ENCODE measurements around the gene KRTAP29-1.

The KRTAP29-1 gene

DNA sequence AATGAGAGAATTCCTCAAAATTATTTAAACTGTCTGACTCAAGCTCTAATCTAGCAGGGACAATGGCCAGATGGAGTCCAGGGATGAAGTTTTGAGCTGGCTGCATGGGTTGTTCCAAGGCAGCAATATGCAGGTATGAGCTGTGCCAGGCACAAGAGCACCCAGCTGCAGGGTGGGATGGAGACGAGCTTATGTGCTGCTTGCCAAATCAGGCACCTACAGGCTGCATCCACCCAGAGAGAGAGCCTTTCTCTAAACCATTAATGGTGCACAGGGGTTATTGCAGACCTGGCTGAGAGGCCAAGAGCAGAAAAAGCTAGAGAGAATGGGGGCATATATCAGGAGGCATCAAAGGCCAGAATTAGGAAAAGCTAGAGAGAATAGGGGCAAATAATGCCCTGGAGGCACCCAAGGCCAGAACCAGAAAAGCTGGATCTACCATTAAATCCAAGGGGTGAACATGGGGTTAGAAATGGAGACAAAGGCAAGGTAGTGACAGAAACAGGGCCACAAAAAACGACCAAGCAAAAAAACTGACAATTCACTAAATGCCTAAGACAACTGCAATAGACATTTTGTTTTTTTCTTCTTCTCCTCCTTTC is 37.0 kb upstream of the KRTAP29-1 start:
- no peak overlapping the region for H3K27ac ChIP-seq
- no peaks in the 10 kb centered on the region for H3K36me3 ChIP-seq (ENCODE audit: control insufficient read depth, insufficient read depth, low read length)
- no peak overlapping the region for H3K9ac ChIP-seq
- H3K4me2 ChIP-seq (ENCODE audit: low read length) = no peak overlapping the region
- H3K79me2 ChIP-seq = no peaks in the 10 kb centered on the region
- H3K27me3 ChIP-seq (ENCODE audit: control insufficient read depth, insufficient read depth, low read length) = no peaks in the 10 kb centered on the region
- no peak overlapping the region for H2AFZ ChIP-seq
- TF ChIP-seq, protein P1, sequence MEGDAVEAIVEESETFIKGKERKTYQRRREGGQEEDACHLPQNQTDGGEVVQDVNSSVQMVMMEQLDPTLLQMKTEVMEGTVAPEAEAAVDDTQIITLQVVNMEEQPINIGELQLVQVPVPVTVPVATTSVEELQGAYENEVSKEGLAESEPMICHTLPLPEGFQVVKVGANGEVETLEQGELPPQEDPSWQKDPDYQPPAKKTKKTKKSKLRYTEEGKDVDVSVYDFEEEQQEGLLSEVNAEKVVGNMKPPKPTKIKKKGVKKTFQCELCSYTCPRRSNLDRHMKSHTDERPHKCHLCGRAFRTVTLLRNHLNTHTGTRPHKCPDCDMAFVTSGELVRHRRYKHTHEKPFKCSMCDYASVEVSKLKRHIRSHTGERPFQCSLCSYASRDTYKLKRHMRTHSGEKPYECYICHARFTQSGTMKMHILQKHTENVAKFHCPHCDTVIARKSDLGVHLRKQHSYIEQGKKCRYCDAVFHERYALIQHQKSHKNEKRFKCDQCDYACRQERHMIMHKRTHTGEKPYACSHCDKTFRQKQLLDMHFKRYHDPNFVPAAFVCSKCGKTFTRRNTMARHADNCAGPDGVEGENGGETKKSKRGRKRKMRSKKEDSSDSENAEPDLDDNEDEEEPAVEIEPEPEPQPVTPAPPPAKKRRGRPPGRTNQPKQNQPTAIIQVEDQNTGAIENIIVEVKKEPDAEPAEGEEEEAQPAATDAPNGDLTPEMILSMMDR (IDR thresholded peaks at IDR 0.05) = no peak
- H3K4me1 ChIP-seq = peaks cover 3% of the 10 kb centered on the region
- H3K4me3 ChIP-seq (ENCODE audit: low read depth, low read length) = no peak overlapping the region
- H3K9me3 ChIP-seq (ENCODE audit: control insufficient read depth, low read length) = no peaks in the 10 kb centered on the region

DNA sequence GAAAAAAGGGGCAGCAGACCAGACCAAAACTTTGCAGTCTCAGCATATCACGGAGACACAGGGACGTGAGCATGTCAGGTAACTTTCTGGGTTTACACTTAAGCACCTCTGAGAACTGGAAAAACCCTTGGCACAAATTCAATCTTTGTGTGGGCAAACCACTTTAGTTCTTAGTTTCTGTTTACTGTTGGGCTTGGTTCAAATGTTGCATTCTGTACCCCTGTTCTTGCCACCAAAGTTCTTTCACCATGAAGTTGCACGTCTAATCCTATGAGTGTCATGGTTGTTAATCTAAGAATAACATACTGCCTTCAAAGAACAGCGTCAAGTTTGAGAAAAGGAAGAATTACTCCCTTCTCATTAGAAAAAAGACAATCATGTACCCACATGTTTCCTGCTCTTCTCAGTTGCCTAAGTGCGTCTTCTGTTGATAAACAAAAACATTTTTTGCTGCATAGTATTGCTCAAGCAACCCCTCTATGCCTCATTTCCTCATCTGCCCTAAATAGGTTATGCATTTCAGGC is 36.4 kb upstream of the KRTAP29-1 start:
- TF ChIP-seq, protein P1 (IDR thresholded peaks at IDR 0.05) = no peak
- no peak overlapping the region for H3K27ac ChIP-seq
- no peak overlapping the region for H3K9ac ChIP-seq
- no peaks in the 10 kb centered on the region for H3K27me3 ChIP-seq (ENCODE audit: control insufficient read depth, insufficient read depth, low read length)
- H2AFZ ChIP-seq = no peak overlapping the region
- no peaks in the 10 kb centered on the region for H3K79me2 ChIP-seq
- no peaks in the 10 kb centered on the region for H3K9me3 ChIP-seq (ENCODE audit: control insufficient read depth, low read length)
- H3K4me2 ChIP-seq (ENCODE audit: low read length) = no peak overlapping the region
- H3K4me1 ChIP-seq = peaks cover 3% of the 10 kb centered on the region
- no peaks in the 10 kb centered on the region for H3K36me3 ChIP-seq (ENCODE audit: control insufficient read depth, insufficient read depth, low read length)
- no peak overlapping the region for H3K4me3 ChIP-seq (ENCODE audit: low read depth, low read length)

DNA sequence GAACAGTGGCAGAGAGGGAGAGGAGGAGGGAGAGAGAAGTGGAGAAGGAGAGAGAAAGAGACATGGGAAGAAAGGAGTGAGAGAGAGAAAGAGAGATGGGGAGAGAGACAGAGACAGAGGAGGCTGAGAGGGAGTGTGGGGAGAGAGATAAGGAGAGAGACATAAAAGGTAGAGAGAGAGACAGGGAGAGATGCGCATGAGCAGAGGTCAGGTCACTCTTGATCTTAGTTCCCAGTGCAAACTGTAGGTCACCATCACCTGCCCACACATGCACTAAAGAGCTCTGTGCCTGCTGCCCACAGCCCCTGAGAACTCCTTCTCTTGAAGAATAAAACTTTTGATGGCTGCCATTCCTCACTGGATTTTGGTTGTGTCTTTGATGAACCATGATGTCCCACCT is 33.1 kb upstream of the KRTAP29-1 start:
- H3K4me3 ChIP-seq (ENCODE audit: low read depth, low read length) = no peak overlapping the region
- no peak overlapping the region for H3K27ac ChIP-seq
- no peaks in the 10 kb centered on the region for H3K36me3 ChIP-seq (ENCODE audit: control insufficient read depth, insufficient read depth, low read length)
- no peaks in the 10 kb centered on the region for H3K27me3 ChIP-seq (ENCODE audit: control insufficient read depth, insufficient read depth, low read length)
- no peaks in the 10 kb centered on the region for H3K9me3 ChIP-seq (ENCODE audit: control insufficient read depth, low read length)
- H3K4me1 ChIP-seq = peaks cover 3% of the 10 kb centered on the region
- no peak overlapping the region for H3K4me2 ChIP-seq (ENCODE audit: low read length)
- no peaks in the 10 kb centered on the region for H3K79me2 ChIP-seq
- TF ChIP-seq, protein P1 (IDR thresholded peaks at IDR 0.05) = no peak
- no peak overlapping the region for H3K9ac ChIP-seq
- H2AFZ ChIP-seq = no peak overlapping the region

DNA sequence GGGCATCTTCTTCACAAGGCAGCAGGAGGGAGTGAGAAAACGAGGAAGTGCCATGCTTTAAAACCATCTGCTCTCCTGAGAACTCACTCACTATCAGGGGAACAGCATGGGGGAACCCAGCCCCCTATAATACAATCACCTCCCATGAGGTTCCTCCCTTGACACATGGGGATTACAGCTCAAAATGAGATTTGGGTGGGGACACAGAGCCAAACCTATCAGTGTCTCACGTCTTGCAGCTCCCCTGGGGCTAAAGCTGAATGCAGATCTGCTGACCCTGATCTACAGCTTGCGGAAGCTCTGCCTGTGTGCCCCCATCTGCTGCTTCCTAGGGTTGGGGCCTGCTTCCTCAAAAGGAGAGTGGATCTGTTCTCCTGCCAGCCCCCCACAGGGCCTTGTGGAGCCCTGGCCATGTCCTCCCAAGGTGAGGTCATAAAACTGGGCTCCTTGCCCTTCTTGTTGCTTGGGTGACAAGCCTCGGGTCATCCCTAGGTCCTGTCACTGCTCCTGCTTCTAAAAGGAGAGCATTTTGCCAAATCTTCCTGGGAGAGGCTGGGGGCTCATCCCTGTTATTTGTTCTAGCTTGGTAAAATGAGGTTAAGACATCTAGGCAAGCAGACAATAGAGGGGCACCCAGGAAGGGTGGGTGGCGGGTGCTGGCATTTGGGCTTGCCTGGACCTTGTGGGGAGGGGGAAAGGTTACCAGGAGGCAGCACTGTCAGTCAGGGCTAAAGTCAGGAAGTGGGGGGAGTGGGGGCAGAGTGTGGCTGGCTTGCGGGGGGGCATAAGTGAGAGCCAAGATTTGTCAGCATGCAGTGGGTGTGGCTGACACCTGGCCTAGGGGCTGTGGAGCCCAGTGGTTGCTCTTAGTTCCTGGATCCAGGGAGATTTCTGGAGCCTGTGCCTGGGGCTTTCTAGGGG is 32.0 kb upstream of the KRTAP29-1 start:
- H3K4me2 ChIP-seq (ENCODE audit: low read length) = no peak overlapping the region
- no peak overlapping the region for H3K27ac ChIP-seq
- H3K4me1 ChIP-seq = peaks cover 3% of the 10 kb centered on the region
- no peak overlapping the region for H3K4me3 ChIP-seq (ENCODE audit: low read depth, low read length)
- H3K9ac ChIP-seq = no peak overlapping the region
- H3K27me3 ChIP-seq (ENCODE audit: control insufficient read depth, insufficient read depth, low read length) = no peaks in the 10 kb centered on the region
- no peaks in the 10 kb centered on the region for H3K79me2 ChIP-seq
- no peaks in the 10 kb centered on the region for H3K9me3 ChIP-seq (ENCODE audit: control insufficient read depth, low read length)
- no peak overlapping the region for H2AFZ ChIP-seq
- TF ChIP-seq, protein P1 (IDR thresholded peaks at IDR 0.05) = no peak
- H3K36me3 ChIP-seq (ENCODE audit: control insufficient read depth, insufficient read depth, low read length) = no peaks in the 10 kb centered on the region

All from parathyroid adenoma (tissue), 2 donors.